GM12875 (cell line): Measurements from ENCODE around the gene UNC119.

Experiments
- H3K4me3 ChIP-seq: one replicate; pipeline ENCODE4 v1.5.1; 2011; ENCODE audit warnings: low read depth, low read length, control low read depth
- TF ChIP-seq, protein P1 (sequence below): IDR thresholded peaks from 2 replicates; pipeline ENCODE4 v1.5.1; 2011; ENCODE audit warnings: low read depth, mild to moderate bottlenecking, control low read depth, inconsistent platforms, low read length, moderate library complexity, borderline replicate concordance; ENCODE audit not compliant: insufficient read depth

The UNC119 gene

DNA sequence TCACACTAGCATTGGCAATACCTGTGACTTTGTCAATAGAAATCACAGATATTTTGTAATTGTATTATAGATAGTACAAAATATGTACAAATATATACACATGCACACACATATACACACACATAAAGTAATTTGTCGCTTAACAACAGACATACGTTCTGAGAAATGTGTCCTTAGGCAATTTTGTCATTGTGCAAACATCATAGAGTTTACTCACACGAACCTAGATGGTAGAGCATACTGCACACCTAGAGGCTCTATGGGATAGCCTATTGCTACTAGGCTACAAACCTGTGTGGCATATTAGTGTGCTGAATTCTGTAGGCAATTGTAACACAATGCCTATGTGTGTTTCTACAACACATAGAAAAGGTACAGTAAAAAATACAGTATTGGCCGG lies 11.0 kb downstream of the UNC119 start:
- no peak overlapping the region for H3K4me3 ChIP-seq
- TF ChIP-seq, protein P1, sequence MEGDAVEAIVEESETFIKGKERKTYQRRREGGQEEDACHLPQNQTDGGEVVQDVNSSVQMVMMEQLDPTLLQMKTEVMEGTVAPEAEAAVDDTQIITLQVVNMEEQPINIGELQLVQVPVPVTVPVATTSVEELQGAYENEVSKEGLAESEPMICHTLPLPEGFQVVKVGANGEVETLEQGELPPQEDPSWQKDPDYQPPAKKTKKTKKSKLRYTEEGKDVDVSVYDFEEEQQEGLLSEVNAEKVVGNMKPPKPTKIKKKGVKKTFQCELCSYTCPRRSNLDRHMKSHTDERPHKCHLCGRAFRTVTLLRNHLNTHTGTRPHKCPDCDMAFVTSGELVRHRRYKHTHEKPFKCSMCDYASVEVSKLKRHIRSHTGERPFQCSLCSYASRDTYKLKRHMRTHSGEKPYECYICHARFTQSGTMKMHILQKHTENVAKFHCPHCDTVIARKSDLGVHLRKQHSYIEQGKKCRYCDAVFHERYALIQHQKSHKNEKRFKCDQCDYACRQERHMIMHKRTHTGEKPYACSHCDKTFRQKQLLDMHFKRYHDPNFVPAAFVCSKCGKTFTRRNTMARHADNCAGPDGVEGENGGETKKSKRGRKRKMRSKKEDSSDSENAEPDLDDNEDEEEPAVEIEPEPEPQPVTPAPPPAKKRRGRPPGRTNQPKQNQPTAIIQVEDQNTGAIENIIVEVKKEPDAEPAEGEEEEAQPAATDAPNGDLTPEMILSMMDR: no peak

DNA sequence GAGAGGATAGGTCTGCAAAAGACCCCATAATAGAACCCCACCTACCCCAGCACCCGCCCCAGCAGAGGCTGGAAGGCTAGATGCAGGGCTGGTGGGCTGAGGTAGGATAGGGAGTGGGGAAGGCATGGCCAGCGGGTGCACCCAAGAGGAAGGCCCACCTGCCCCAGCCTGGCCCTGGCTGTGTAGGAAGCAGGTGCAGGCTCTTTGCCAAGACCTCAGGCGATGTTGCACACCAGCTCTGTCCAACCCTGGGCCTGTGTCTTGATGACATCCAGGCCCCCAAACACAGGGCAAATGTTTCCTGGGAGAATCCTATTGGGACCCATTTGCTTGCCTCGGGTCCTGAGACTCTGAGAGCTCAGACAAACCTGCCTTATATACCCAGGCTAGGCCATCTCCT lies 12.2 kb downstream of the UNC119 start:
- H3K4me3 ChIP-seq: no peak overlapping the region

DNA sequence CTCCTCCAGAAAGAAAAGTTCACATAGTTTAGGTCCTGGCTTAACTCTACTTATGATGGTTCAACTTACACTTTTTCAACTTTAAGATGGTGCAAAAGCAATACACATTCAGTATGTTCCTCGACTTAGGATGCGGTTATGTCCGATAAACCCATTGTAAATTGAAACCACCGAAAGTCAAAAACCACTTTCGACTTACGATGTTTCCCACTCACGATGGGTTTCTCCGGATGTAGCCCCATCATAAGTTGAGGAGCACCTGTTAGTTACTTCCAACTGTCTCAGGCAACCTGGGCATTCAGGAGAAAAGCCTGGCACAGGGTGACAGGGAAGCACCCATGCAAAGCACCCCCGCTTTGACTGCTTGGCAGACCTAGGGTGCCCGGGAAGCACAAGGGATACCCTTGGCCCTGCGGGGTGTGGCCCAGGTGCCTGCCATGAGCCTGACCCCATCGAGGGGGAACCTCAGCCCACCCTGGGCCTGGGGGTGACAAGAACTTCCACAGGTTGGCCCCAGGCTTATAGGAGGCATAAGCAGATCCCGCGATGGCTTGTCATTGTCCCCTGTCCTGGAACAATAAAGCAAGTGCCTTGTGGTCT lies 14.0 kb downstream of the UNC119 start:
- H3K4me3 ChIP-seq: no peak overlapping the region
- TF ChIP-seq, protein P1: no peak

More for the DNA sequence above, 12.2 kb downstream of the UNC119 start:
- TF ChIP-seq, protein P1: no peak

DNA sequence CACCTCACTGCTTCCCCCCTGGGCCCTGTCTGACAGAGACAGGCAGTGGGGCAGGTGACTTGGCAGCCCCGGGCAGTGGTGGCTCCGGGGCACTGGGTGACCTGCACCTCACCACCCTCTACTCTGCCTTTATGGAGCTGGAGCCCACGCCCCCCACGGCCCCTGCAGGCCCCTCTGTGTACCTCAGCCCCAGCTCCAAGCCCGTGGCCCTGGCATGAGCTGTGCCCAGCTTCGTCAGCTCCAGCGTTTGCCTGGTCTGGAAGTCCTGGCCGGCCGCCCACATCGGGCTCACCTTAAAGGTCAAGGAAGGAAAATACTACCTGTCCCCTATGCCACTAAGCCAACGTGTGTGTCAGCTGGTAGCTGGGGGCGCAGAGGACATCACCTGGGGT lies 15.2 kb downstream of the UNC119 start:
- TF ChIP-seq, protein P1: no peak
- no peak overlapping the region for H3K4me3 ChIP-seq

DNA sequence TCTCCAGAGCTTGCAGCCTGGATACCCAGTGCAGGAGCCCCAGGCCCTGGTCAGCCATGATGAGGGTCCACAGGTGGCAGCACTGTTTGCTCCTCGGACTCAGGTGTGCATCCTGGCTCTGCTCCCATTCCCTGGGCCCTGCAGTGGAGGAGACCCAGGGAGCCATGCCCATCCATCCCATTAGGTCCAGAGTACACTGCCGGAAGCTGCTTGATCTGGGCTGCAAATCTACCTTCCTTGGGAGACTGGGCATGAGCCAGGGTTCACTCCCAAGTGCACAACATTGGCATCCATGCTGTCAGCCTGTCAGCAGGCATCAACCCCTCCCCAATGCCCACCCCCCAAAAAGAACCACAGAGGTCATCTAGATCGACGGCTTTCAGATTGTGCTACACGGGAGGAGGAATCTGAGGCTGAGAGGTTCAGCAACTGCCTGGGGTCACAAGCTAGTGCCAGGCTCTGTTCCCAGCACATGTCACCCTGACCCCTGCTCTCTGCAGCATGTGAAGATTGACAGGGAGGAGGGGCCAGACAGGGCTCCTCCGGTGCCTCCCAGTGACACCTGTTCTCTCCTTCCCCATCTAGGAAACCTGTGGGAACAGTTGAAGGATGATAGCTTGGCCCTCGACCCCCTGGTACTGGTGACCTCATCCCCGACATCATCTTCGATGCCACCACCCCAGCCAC lies 15.7 kb downstream of the UNC119 start:
- TF ChIP-seq, protein P1: no peak
- H3K4me3 ChIP-seq: no peak overlapping the region

DNA sequence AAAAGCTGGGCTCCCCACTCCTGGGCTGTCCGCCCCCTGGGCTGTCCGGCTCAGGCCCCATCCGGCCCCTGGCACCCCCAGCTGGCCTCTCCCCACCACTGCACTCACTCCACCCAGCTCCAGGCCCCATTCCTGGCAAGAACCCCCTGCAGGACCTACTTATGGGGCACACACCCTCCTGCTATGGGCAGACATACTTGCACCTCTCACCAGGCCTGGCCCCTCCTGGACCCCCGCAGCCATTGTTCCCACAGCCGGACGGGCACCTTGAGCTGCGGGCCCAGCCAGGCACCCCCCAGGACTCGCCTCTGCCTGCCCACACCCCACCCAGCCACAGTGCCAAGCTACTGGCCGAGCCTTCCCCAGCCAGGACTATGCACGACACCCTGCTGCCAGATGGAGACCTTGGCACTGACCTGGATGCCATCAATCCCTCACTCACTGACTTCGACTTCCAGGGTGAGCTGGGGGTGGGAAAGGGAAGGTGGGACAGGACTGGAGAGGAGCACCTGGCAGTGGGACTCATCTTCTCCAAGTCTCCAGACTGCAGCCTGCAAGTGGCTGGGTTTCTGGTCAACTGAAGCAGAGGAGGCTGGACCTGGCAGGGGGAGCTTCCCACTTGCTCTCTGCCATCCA lies 17.6 kb downstream of the UNC119 start:
- TF ChIP-seq, protein P1: no peak
- H3K4me3 ChIP-seq: no peak overlapping the region
